Lower leg skin (tissue), 3 donors: ENCODE results near the gene TFAP2A.

Experiments used
- CTCF ChIP-seq, 3 donors: fragments of 450-650 bp; IDR thresholded peaks; one replicate each; pipeline ENCODE4 v1.5.1; 2016; ENCODE audit warnings: antibody characterized with exemption in 3 of 3, mild to moderate bottlenecking in 3 of 3, moderate library complexity in 2 of 3
- POLR2A ChIP-seq, 2 donors: fragments of 450-650 bp; IDR thresholded peaks; one replicate each; pipeline ENCODE4 v1.6.1; 2016 to 2017; ENCODE audit warnings: antibody characterized with exemption in 2 of 2, mild to moderate bottlenecking in 1 of 2, moderate library complexity in 1 of 2

DNA sequence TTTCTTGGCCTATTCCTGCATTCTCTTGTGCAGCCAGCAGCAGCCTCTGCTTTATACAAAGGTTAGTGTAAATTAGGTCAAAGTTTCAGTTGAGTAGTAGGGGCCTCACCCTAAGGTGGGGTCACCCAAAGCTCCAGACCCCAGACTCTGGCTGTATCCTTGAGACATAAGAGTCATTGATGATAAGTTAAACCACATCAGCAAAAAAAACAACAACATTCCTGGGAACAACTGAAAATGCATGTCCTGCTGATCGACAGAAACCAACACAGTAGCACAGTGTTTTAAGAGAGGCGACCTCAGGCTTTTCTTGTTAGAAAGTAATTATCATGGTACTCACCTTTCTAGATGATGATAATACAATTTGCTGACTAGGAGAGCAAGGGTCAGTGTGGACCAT lies 52.6 kb downstream of the TFAP2A start:
- no peak for TF ChIP-seq CTCF (IDR thresholded peaks at IDR 0.05)
- TF ChIP-seq POLR2A (IDR thresholded peaks at IDR 0.05): no peak
